HG03108 (cell line): Measurements from ENCODE around the gene KRT79.

Source experiments
- ATAC-seq: cut with Tn5 transposase; IDR thresholded peaks from one replicate; pipeline ENCODE4 v1.9.1; 2021; ENCODE audit warnings: moderate library complexity; ENCODE audit not compliant: unreplicated experiment

Gene KRT79

GRCh38 chr12:52820521-52820920, 13.6 kb downstream of the KRT79 start:
- ATAC-seq, result no peak

DNA sequence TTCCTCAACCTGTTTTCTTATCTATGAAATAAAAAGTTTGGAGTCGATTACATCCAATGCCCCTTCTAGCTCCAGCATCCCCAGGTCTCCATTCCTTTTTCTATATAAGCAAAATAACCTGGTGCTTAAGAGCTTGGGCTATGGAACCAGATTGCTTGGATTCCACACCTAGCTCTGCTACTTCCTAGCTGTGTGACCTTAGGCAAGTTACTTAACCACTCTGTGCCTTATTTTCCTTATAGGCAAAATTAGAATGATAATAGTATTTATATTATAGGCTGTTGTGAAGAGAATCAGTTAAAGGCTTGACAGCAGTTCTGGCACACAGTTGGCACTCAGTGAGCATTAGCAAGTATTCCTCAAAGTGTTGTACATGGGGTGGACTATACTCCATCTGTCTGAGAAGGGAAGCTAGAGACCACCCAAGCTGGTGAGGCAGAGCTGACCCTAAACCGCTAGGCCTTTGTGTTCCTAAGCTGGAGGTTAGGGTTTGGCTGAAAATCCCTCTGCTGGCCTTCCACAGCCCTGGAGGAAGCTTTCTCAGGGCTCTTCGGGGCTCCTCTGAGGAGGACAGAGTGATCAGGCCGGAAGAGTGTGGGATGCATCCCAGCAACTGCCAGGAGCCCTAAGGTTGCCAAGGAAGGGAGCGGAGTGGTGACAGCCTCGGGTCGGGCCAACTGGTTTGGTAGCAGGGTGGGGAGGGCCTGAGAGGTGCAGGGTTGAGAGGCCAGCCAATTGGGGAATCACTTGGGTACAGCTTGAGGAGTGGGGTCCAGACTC, 14.2 kb downstream of the KRT79 start:
- ATAC-seq, result no peak

DNA sequence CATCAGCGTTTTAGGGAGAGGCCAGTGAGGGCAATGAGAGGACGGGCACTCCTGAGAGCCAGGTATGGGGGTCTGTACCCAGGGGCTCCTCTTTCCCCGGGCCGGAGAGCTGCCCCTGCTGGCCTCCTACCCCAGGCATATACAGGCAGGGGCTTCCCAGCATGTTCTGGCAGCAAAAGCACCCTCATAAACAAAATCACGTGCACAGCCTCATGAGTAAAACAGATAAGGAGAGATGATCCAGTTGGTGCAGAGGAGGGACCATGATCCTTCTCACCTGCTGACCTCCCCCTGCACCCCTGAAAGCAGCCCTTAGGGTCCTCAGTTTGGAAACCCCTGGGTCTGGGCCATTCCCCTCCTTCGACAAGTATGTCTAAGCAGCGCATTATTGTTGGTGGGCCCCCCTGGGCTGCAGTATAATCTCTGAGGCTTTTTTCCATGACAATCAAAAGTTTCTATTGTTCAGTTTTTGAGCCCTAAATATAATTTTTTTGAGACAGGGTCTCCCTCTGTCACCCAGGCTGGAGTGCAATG, 15.2 kb downstream of the KRT79 start:
- no peak for ATAC-seq

DNA sequence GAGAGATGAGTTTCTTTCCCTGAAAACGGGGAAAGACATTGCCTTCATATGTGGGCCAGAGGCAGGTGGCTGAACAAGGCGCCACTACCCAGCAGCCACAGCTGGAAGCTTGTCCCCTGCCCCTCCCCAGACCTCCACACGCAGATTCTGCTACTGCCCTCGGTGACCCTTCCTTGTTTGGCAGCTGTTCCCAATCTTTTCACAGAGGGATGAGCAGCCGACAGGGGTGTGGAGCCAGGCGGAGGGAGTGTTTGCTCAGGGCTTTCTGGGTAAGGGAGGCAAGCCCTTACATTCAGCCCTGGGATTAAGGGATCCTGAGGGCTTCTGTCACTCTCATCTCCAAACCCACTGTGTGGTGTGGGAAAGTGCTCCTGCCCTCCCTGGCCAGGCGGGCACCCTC, 15.7 kb downstream of the KRT79 start:
- no peak for ATAC-seq

DNA sequence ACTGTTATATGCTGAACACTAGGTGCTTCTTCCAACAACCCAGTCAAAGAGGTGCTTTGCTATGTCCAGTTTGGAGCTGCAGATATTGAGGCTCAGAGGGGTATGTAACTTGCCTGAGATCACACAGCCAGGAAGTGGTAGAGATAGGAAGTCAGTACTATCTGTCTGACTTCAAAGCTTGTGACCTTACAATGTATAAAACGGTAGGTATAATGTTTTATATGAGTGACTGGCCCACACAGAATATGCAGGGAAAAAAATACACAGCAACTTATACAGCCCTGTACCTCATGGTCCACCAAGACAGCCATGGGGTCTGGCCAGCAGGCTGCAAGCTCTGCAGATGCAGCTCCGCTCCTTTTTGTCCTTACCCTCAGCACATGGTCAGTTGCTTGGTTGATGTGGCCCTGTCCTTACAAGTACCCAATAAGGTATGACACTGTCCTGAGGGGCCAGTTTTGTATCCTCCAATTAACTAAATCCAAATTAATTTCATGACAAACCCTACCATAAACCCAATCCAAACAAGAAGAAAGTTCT, 16.3 kb downstream of the KRT79 start:
- no peak for ATAC-seq

GRCh38 chr12:52817003-52817698, 17.0 kb downstream of the KRT79 start:
- ATAC-seq, result no peak

DNA sequence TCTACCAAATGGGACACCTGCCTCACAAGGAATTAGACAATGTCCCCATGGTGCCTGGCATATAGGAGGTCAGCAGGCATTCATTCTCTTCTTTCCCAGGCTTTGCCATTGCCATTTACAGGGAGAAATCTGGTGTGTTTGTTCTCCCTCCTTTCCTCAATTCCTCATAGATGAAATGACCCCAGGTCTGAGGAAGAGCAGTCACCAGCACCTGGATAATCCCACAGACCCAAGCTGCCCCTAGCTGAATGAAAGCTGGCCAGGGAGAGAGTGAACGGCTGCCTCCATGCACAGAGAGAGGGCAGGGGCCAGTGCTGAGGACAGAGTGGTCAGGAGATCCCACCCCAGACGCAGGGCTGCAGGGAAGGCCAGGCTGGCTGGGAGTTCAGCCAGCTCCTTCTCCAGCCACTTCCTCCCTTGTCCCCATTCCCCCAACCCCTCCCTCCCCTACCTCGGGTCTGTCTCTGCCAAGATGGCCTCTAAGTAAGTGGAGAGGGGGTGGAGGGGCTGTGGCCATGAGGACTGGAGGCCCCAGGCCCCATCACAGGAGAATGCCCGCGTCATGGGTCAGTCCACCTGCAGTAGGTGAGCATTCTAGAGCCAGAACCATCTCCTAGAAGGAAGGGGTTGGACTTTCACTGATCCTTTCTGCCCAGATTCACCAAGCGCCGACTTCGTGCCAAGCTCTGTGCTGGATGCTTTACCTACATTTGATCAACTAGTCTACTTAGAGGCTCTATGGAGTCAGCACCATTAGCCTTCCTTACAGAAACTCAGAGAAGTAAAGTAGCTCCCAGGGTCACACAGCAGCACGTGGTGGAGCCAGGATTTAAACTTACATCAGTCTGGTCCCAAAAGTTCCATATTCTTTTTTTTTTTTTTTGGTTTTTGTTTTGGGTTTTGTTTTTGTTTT, 18.2 kb downstream of the KRT79 start:
- ATAC-seq, result no peak

DNA sequence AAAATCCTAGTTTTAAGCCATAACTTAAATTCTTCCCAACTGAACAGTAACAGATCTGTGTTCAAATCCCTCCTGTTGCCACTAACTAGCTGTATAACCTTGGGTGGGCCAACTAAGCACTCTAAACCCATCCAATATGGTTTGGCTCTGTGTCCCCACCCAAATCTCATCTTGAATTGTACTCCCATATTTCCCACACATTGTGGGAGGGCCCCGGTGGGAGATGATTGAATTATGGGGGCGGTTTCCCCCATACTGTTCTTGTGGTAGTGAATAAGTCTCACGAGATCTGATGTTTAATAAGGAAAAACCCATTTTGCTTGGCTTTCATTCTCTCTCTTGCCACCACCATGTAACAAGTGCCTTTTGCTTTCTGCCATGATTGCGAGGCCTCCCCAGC, 18.9 kb downstream of the KRT79 start:
- ATAC-seq, result no peak

DNA sequence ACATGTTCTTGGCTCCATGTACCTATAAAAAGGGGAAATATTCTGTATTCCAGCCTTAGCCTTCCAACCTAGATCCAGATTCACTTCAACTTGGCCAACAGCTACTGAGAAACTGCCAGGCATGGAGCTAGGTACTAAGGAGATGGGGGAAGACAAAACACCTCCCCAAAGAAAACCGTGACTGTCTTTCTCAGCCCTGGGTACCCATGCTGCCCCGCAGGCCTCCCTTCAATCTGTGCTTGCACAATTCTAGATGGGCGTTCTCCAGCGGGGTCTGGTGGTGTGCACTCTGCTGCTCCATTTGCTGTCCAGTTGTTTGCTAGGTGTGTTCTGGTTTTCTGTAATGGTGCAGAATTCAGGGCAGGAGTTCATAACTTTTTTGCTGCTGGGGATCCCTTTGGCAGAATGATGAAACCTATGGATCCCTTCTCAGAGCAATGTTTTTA, 19.4 kb downstream of the KRT79 start:
- no peak for ATAC-seq

DNA sequence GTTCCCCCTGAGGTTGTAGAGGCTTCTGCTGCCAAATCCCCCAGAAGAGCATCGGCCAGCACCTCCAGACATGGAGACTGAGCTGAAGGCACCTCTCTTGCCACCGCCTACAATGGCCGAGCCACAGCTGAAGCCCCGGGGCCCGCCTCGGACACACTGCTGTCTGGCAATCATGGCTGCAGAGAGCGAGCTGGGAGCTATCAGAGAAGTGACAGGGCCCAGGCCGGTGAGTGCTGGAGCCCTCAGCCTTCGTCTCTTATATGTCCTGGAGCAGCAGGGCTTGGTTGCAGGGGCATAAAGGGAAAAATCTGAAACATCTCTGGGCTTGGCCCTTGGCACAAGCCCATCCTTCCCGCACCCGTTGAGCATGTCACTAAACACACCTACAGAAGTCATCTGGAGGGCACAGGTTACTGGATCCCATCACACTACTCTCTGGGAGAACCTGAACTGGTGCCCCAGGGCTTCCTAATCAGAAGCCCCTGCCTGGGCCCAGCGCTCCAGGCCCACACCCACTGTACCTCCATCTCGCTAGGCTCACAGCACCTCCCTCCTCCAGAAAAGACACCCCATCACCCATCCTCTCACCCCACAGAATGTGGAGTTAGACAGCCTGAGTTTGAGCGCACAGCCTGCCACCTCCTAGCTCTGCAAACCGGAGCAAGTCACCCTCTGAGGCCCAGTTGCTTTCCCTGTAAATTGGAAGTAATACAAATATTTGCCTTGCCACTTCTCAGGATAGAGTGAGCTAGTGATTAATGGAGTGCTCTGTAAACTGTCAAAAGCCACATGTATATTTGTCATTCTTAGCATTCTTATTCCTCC, 20.0 kb downstream of the KRT79 start, which contains the start of gene KRT4:
KRT4 (minus strand) TSS at position 232 of the 825 bp plus-strand sequence; CDS start at position 174, 58 bp downstream.
- ATAC-seq, result no peak

GRCh38 chr12:52813203-52813819, 20.8 kb downstream of the KRT79 start:
- no peak for ATAC-seq

DNA sequence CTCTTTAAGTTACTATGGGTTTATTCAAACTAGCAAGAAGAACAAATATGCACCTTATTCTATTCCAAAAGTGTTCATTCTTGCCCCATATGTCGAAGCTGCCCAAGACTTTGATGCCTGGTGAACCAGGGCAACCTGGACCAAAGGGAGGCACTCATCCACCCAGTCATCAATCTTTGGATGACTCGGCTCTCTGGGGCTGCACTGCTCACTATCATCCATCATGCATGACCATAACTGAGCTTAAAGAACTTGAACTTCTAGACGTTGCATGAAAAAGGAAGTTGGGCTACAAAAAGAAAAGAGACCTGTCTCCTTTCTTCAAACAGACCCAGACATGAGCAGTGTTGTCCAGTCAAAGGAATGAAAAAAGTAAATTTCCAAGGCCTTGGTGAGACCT, 21.4 kb downstream of the KRT79 start:
- ATAC-seq, result no peak

DNA sequence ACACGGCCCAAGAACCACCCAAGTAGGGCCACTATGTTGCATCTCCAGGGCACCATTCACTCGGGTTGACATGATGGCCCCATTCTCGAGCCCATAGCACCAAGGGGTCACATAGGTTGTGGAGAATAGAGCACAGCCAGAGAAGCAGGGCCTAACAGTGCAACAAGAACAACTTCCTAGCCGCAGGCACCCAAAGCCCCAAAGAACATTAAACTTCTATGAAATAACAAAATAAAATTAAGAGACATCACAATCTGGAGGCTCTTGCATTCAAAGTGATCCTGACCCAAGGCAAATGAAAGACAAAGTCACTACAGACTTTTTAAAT, 22.1 kb downstream of the KRT79 start:
- ATAC-seq, result no peak

DNA sequence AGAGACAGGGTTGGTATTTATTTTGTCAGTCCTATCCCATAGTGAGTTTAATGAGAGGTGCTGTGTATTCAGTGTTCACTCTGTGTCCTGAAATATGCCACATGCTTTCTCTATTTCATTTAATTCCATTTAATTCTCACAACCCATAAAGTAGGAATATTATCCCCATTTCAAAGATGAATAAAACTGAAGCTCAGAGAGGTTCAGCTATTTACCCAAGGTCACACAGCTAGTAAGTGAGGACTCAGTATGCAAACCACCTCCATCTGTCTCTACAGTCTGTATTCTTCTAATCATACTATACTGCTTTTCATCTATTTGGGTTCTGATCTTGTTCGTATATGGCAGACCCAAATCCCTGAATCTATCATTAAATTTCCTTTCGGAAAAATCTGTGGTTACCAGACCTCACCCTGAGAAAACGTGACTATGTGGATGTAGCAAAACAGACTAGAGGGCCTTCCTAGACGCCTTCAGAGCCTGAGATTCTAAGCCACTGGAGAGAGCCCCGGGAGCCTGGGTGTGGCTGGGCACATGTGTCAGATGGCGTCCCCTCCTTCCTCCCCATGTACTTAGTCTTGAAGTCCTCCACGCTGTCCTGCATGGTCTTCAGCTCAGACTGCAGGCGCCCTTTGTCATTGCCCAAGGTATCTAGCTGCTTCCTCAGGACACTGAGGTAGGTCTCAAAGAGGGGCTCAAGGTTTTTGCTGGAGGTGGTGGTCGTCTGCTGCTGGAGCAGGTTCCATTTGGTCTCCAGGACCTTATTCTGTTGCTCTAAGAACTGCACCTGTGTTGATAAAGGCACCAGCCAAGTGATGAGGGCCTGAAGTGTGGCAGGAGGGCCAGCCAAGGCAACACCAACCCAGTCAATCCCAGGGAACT, 22.7 kb downstream of the KRT79 start:
- ATAC-seq, result no peak

DNA sequence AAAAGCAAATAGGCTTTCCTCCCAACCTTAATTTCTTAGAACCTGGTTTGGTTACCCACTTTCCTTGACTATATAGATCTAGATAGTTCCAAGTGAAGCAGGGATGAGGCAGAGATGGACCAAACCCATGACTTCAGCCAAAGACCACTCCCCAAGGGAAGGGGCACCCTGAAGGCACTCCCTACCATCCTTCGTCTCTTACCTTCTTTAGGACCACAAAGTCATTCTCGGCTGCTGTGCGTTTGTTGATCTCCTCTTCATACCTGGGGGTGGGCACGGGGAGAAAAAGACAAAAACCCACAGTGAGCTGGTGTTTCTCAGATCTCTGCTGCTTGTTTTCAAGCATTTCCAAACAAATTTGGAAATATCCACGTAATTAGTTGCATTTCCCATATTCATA, 23.6 kb downstream of the KRT79 start:
- ATAC-seq, result no peak

- no peak for ATAC-seq
These were observed 24.9 kb downstream of the KRT79 start for GRCh38 chr12:52809166-52809565.

- ATAC-seq, result no peak
These were observed 25.4 kb downstream of the KRT79 start for GRCh38 chr12:52808573-52809160.
